Esophagus muscularis mucosa (tissue), 4 donors: ENCODE results near the gene PBX3.

ENCODE experiments used
- CTCF ChIP-seq, 3 experiments: fragments of 200-600 bp in 2 of 3; fragments of 450-650 bp in 1 of 3; sonication (generic) in 2 of 3; IDR thresholded peaks; one replicate each; pipeline ENCODE4 v1.5.1; 2017 to 2019; ENCODE audit warnings: antibody characterized with exemption in 3 of 3, mild to moderate bottlenecking in 2 of 3, moderate library complexity in 1 of 3
- EP300 ChIP-seq: sonication (generic); formaldehyde crosslinking; IDR thresholded peaks from one replicate; pipeline ENCODE4 v1.6.1; 2017; ENCODE audit warnings: antibody characterized with exemption
- POLR2A ChIP-seq: fragments of 450-650 bp; IDR thresholded peaks from one replicate; pipeline ENCODE4 v1.6.1; 2017; ENCODE audit warnings: antibody characterized with exemption, moderate library complexity, mild to moderate bottlenecking, low read depth

- TF ChIP-seq CTCF (IDR thresholded peaks at IDR 0.05) (no peak), EP300 (no peak), POLR2A (no peak)
Measured at GRCh38 chr9:125896964-125897363, 149.8 kb downstream of the PBX3 start.
